Measurements from ENCODE around the gene HSF5.

The HSF5 gene

DNA sequence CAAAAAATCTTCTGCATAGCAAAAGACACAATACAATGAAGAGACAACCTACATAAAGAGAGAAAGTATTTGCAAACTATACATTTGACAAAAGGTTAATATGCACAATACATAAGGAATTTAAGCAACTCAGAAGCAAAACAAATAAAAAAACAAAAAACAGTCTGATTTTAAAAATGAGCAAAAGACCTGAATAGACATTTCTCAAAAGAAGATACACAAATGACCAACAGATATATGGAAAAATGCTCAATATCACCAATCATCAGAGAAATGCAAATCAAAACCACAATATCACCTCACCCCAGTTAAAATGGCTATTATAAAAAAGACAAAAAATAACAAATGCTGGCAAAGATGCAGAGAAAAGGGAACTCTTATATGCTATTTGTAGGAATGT is 32.7 kb downstream of the HSF5 start:
- Histone ChIP-seq H3K36me3 (ENCODE audit: low read depth) (no peaks in the 10 kb centered on the region), H3K27ac (ENCODE audit: poor library complexity, severe bottlenecking) (no peak overlapping the region), H3K4me3 (ENCODE audit: severe bottlenecking) (no peak overlapping the region), H3K9me3 (ENCODE audit: severe bottlenecking) (no peaks in the 10 kb centered on the region), H3K4me1 (ENCODE audit: insufficient read depth, poor library complexity, severe bottlenecking) (no peaks in the 10 kb centered on the region), H3K27me3 (ENCODE audit: insufficient read depth, poor library complexity, severe bottlenecking) (no peaks in the 10 kb centered on the region)
- ATAC-seq (ENCODE audit: low read depth) (no peak), DNase-seq (ENCODE audit: low spot score) (no peak)
- TF ChIP-seq, protein P1, sequence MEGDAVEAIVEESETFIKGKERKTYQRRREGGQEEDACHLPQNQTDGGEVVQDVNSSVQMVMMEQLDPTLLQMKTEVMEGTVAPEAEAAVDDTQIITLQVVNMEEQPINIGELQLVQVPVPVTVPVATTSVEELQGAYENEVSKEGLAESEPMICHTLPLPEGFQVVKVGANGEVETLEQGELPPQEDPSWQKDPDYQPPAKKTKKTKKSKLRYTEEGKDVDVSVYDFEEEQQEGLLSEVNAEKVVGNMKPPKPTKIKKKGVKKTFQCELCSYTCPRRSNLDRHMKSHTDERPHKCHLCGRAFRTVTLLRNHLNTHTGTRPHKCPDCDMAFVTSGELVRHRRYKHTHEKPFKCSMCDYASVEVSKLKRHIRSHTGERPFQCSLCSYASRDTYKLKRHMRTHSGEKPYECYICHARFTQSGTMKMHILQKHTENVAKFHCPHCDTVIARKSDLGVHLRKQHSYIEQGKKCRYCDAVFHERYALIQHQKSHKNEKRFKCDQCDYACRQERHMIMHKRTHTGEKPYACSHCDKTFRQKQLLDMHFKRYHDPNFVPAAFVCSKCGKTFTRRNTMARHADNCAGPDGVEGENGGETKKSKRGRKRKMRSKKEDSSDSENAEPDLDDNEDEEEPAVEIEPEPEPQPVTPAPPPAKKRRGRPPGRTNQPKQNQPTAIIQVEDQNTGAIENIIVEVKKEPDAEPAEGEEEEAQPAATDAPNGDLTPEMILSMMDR (IDR thresholded peaks at IDR 0.05; ENCODE audit: poor library complexity, severe bottlenecking), result no peak

DNA sequence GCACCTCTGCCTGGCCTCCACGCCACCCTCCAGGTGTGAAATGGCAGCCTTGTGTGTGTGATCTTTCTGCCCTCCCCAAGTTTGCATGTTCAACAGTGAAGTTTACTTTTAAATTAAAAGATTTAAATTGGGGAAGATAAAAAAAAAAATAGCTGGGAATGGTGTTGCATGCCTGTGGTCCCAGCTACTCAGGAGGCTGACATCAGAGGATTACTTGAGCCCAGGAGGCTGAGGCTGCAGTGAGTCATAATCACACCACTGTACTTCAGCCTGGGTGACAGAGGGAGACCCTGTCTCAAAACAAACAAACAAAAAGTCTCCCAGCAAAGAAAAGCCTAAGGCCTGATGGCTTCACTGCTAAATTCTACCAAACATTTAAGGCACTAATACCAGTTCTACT is 35.5 kb downstream of the HSF5 start:
- H3K4me3 ChIP-seq (ENCODE audit: severe bottlenecking), result no peak overlapping the region
- H3K27me3 ChIP-seq (ENCODE audit: insufficient read depth, poor library complexity, severe bottlenecking), result no peaks in the 10 kb centered on the region
- no peaks in the 10 kb centered on the region for H3K9me3 ChIP-seq (ENCODE audit: severe bottlenecking)
- no peaks in the 10 kb centered on the region for H3K36me3 ChIP-seq (ENCODE audit: low read depth)
- TF ChIP-seq, protein P1 (IDR thresholded peaks at IDR 0.05; ENCODE audit: poor library complexity, severe bottlenecking), result no peak
- ATAC-seq (ENCODE audit: low read depth) (no peak), DNase-seq (ENCODE audit: low spot score) (no peak)
- no peak overlapping the region for H3K27ac ChIP-seq (ENCODE audit: poor library complexity, severe bottlenecking)
- no peaks in the 10 kb centered on the region for H3K4me1 ChIP-seq (ENCODE audit: insufficient read depth, poor library complexity, severe bottlenecking)

DNA sequence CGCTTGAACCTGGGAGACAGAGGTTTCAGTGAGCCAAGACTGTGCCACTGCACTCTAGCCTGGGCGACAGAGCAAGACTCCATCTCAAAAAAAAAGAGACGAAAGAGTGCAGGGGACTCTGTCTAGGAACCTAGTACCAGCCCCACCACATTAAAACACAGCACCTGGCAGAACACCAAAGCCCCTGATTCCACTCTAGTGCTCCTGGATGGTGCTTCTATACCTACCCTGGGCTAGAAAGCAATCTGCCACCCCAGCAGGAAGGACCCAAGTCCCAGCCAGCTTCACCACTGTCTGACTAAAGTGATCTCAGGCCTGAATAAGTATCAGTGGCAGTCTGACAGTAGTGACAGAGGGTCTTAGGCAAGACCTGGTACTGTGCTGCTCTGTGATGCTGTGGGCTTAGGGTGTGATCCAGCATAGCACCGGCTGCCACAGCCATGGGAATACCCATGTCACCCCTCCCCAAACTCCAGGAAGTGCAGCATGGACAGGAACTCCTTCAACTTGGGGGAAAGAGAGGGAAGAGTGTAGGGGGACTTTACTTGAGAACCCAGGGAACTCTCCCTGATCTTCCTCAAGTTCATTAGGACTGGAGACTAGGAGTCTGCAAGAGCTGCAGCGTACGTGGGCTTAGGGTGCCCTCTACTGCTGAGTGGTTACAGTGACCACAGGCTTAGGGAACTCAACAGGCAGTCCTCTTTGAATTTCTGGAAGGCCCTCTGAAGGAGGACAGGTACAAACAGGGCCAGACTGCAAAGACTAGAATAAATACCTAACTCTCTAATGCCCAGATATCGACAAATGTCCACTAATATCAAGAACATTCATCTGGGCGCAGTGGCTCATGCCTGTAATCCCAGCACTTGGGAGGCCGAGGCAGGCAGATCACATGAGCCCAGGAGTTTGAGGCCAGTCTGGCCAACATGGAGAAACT is 40.9 kb downstream of the HSF5 start:
- H3K4me1 ChIP-seq (ENCODE audit: insufficient read depth, poor library complexity, severe bottlenecking), result no peaks in the 10 kb centered on the region
- no peaks in the 10 kb centered on the region for H3K36me3 ChIP-seq (ENCODE audit: low read depth)
- peaks cover 2% of the 10 kb centered on the region for H3K27me3 ChIP-seq (ENCODE audit: insufficient read depth, poor library complexity, severe bottlenecking)
- peak; percentile 73 for DNase-seq (ENCODE audit: low spot score)
- no peak overlapping the region for H3K27ac ChIP-seq (ENCODE audit: poor library complexity, severe bottlenecking)
- no peak overlapping the region for H3K4me3 ChIP-seq (ENCODE audit: severe bottlenecking)
- peak; percentile 100 for ATAC-seq (ENCODE audit: low read depth)
- peaks cover 3% of the 10 kb centered on the region for H3K9me3 ChIP-seq (ENCODE audit: severe bottlenecking)
- TF ChIP-seq, protein P1 (IDR thresholded peaks at IDR 0.05; ENCODE audit: poor library complexity, severe bottlenecking), result peak; percentile 82

DNA sequence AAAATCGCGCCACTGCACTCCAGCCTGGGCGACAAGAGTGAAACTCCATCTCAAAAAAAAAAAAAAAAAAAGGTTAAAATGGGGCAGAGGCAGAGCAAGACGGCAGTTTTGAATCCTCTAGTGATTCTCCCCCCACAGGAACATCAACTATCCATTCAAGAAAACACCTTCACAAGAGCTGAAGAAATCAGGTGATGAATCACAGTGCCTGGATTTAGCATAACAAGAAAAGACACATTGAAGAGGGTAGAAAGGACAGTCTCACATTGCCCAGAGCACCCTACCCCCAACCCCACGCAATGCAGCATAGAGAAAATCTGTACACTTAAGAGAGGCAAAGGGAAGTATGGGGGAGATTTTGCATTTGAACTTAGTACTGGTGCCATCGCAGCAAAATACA is 42.1 kb downstream of the HSF5 start:
- H3K27ac ChIP-seq (ENCODE audit: poor library complexity, severe bottlenecking), result no peak overlapping the region
- no peaks in the 10 kb centered on the region for H3K36me3 ChIP-seq (ENCODE audit: low read depth)
- H3K4me1 ChIP-seq (ENCODE audit: insufficient read depth, poor library complexity, severe bottlenecking), result no peaks in the 10 kb centered on the region
- TF ChIP-seq, protein P1 (IDR thresholded peaks at IDR 0.05; ENCODE audit: poor library complexity, severe bottlenecking), result no peak
- ATAC-seq (ENCODE audit: low read depth) (no peak), DNase-seq (ENCODE audit: low spot score) (no peak)
- H3K4me3 ChIP-seq (ENCODE audit: severe bottlenecking), result no peak overlapping the region
- H3K27me3 ChIP-seq (ENCODE audit: insufficient read depth, poor library complexity, severe bottlenecking), result peaks cover 8% of the 10 kb centered on the region
- H3K9me3 ChIP-seq (ENCODE audit: severe bottlenecking), result peaks cover 3% of the 10 kb centered on the region

DNA sequence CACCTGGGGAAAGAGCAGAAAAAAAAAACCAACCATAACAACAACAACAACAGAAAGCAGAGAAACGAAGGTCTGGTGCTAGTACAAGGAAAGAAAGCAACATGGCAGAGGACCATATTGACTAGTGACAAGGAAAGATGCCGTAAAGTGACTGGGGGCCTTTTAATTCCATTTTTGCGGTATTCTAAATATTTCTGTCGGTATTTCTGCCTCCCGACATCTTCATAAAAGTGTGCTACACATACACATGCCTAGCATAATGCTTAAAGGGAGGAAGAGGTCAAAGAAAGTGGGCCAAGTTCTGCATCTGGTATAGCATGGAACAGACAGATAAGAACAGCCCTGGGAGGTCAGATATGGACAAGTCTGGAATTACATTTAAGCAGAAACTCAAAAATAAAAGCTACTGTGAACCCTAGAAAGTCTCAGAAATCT is 51.4 kb downstream of the HSF5 start:
- H3K4me1 ChIP-seq (ENCODE audit: insufficient read depth, poor library complexity, severe bottlenecking), result no peaks in the 10 kb centered on the region
- no peaks in the 10 kb centered on the region for H3K9me3 ChIP-seq (ENCODE audit: severe bottlenecking)
- H3K27me3 ChIP-seq (ENCODE audit: insufficient read depth, poor library complexity, severe bottlenecking), result peaks cover 18% of the 10 kb centered on the region
- H3K27ac ChIP-seq (ENCODE audit: poor library complexity, severe bottlenecking), result no peak overlapping the region
- no peak for ATAC-seq (ENCODE audit: low read depth)
- H3K36me3 ChIP-seq (ENCODE audit: low read depth), result no peaks in the 10 kb centered on the region
- TF ChIP-seq, protein P1 (IDR thresholded peaks at IDR 0.05; ENCODE audit: poor library complexity, severe bottlenecking), result no peak
- no peak overlapping the region for H3K4me3 ChIP-seq (ENCODE audit: severe bottlenecking)
- DNase-seq (ENCODE audit: low spot score), result no peak

Measured in RWPE2 (cell line).